Stromal cell of bone marrow (primary cell): Measurements from ENCODE around the gene USP35.
A peak's percentile ranks its signal among the peaks of the same experiment; 100 is the strongest.
"Not testable (repeated sequence)": the region's sequence is repeated elsewhere in the genome, so short reads cannot be mapped to it uniquely, and the experiment has no call there.

ENCODE experiments used
- DNase-seq: peaks from one replicate; pipeline ENCODE4 v3.0.0-alpha.2; 2012; ENCODE audit warnings: low read depth

Gene USP35

GRCh38 chr11:78216021-78216420 is 27.3 kb downstream of the USP35 start:
- no peak for DNase-seq

DNA sequence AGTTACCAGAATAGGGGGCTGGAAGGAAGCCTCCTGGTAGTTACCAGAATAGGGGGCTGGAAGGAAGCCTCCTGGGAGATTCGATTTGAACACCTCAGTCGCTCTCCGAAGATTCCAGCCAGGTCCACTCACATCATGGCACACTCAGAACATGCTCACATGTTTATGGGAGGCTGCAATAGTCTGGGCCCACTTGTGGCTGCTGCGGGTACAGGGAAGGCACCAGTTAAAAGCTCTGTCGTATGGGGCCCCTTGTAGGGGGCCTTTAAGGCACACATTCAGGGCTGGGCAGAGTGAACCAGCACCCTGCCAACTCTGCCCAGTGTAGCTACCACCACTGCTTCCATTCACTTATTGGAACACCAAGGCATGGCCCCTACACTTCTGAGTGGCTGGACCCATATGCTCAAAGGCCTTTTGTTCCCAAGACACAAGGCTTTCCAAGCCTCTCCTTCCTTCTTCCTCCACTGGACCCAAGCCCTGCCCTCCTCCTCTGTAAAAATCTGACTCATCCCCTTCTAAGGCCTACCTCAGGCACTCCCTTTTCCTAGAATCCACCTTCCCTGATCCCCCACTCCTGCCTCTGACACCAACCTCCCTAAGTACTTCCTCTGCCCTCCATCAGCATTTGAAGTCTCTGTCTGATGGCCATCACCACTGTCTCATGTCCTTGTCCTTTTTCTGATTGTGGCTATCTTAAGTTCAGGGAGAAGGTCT is 28.0 kb downstream of the USP35 start:
- DNase-seq, result no peak

- DNase-seq, result no peak
These were observed 29.2 kb downstream of the USP35 start for GRCh38 chr11:78217650-78218541.

DNA sequence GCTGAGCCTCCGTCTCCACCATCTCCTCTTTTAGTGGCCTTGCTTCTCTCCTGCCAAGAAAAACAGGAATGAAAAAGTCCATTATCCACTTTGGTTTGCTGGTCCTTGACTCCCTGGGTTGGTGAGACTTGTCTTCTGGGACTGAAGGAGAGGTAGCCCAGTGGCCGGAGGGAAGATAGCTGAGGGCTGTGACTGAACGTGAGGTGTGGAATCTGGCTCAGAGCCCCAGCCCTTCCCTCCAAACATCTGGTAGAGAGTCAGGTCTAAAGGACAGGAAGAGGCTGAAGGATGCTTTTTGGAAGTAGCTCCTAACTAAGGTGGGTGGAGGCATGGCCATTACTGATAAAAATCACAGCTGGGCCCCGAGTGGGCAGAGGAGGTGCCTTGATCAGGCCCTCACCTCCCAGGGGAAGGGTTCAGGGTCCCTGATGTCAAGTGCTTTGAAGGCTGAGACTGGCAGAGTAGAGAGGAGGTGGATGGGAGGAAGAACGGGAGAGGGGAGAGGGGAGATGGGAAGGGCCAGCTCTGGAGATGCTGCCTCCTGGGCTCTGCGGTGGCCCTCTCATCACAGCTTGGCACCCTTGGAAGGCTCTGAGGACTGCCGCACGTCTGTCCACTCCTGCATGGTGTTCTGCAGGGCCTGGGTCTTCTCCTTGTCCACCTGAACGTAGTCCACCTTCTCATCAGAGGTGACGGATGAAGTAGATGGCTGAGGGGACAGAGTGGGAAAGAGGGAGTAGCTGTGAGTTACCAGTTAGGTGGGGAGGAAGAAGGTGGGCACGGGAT is 30.2 kb downstream of the USP35 start:
- DNase-seq, result no peak

DNA sequence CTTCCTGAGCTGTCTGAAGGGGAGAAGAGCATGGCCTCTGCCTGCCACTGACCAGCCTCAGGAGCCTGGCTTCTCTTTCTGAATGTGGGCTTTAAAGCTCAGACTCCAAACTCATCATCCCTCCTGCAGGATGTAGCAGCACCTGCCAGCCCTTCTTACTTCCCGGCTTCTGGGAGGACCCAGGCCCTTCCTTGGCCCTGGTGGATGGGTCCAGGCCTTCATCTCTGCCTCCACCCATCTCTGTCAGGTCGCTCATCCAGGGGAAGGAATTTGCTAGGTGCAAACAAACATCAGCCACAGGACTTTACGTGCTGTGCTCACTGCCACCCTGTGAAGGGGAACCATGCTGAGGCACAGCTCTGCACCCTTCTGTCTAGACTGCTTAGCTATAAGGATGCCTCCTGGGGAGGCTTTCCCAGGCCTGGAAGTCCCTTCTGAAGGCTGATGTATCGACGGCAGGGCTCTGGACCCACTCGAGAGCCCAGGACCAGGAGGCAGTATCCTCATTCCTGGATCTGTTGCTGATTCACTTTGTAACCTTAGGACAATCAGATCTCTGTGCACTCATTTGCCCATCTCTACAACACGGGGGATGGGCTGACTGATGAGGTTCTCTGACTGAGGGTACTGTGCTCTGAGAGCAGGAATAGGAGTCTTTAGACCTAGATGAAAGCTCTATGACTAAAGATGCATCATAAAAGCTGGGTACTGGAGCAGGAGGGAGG is 30.9 kb downstream of the USP35 start:
- DNase-seq, result no peak

GRCh38 chr11:78220218-78221157 is 31.8 kb downstream of the USP35 start:
- no peak for DNase-seq

DNA sequence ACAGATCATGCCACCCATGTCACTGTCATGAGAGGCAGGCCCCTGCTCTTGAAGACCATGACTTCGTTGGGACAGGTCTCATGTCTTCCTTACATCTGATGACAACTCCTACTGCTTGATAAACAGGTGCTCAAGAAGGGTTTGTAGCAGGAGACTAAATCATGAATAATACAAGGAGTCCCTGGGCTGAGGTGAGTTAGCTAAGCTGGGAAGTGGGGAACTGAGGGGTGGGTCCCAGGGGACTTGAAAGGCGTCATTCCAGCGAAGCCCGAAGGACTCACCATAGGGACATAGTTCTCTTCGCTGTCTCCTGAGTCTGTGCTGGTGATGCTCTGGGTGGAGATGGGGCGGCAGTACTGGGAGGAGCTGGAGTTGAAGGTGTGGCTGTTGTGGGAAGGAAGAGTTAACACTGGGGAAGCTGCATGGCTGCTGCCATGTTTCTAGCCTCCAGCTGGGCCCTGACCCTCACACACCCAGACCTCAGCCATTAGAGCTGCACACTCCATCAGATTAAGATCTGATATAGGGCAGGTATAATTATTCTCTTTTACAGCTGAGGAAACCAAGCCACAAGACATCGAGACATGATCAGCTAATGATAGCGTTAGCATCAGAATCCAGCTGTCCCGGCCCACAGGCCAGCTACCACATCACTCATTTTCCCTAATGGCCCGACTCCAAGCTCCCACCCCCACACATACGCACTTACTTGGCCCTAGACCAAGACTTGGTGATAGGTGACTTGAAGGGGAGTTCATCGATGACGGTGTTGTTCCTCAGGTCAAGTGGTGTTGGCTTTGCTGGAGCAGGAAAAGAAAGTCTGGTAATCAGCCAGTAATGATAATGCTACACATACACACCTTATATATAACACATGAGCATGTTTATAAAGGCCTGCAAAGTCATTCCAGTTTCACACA is 32.9 kb downstream of the USP35 start:
- no peak for DNase-seq

DNA sequence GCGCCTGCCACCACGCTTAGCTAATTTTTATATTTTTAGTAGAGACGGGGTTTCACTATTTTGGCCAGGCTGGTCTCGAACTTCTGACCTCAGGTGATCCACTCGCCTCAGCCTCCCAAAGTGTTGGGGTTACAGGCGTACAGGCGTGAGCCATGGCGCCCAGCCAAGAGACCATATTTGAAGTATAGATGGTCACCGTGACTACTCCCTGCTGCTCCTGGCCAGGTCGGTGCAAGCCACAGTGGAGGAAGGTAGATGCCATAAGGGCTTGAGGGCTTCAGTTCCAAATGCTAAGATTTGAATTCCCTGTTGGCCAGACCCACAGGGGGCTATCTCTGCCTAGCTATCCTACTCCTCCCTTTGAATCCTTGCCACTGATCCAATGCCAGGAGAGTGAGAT is 34.0 kb downstream of the USP35 start:
- DNase-seq, result not testable (repeated sequence)

DNA sequence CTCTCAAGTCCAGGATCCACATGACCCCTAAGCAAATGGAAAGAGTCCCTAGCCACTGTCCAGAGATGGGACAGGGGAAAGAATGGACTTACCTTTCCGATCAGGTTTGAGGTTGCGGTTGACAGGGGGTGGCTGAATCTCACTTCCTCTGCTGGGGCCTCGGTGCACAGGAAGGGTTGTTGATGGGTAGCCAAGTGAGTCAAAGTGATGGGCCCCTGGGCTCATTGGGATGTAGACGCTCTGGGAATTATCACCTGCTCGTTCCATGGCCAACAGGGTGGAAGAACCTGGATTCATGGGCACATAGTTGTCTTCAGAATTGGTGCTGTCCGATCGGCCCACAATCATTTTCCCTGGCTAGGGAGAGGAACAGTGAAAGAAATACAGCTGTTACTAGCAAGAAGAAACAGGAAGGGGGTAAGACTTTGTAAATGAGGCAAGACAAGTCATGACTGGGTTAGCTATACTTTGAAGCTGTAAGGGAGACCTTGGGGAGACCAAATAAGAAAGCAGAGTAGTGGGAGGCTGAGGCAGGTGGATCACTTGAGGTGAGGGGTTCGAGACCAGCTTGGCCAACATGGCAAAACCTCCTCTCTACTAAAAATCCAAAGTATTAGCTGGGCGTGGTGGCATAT is 34.7 kb downstream of the USP35 start:
- no peak for DNase-seq

GRCh38 chr11:78224506-78224905 is 35.8 kb downstream of the USP35 start:
- DNase-seq, result no peak

DNA sequence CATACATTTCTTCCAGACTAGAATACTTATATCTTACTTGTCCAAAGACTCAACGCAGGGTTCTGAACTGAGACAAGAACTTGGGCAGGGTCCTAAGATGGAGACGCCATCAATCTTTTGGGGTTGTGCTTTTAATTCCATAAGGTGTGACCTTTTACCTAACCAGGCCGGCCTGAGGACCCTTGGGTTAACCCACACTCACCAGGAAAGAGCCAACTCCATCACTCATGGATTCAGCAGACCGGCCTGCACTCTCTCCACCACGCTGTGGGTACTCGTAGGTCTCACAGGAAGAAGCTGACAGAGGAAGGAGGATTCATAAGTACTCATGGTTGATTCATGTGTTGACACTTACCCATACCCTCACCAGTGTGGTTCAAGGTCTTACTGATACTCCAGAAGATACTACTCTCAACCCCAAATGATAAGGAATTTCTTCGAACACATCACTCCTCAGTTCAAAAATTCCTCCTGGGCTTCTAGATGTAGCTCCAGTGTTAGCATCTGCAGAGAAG is 36.2 kb downstream of the USP35 start:
- no peak for DNase-seq

DNA sequence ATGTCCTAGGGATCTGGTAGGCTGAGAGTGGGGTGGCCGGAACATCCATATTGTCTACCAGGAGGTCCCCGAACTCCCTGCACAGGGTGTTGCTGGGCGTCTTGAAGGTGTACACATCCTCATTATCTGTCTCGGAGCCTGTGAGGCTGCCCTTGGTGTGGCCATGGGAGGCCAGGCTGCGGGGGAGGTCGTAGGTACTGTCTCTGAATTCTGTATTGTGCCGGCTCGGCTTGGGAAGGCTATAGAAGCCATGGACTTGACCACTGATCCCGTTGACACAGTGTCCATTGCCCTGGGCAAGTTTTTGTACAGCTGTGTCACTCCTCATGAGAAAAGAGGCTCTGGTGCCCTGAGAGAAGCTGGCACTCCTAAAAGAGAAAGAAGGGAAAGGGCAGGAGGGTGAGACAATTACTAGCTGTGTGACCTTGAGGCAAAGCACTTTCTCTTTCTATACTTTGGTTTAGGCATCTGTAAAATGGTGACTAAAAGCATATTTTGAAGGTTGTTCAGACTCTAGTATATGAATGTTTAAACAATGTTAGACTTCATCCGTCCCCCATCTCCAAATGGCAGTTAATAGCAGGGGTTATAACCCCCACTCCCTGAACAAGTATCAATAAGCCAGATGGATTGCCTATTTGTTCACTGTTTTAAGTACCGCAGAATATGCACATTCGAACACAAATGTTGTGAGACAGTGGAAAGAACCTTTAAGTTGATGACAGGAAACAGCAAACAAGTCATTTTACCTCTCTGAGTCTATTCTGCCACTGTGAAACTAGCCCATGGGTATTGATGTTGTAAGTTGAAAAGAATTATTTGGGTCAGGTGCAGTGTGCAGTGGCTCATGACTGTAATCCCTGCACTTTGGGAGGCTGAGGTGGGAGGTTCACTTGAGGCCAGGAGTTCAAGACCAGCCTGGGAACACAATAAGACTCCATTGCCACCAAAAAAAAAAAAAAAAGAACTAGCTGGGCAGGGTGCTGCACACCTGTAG is 38.3 kb downstream of the USP35 start:
- no peak for DNase-seq

DNA sequence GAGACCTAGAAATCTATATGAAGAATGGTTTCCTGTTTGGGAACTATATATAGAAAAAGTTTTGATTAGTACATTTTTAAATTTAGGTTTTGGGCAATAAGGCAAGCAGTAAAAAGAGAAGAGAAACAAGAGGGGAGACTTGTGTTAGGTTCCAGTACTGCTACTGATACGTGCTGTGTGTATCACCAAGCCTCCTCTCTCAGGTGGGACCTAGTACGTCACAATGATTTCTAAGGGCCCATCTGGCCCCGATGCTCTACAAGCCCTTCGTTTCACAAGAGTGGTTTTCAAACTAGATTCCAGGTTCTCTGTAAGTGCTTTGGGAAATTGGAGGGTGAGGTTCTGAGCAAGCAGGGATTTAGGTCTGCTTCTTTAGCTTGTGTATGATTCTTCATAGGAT is 39.2 kb downstream of the USP35 start:
- DNase-seq, result no peak

- peak; percentile 23 for DNase-seq
These were observed 39.7 kb downstream of the USP35 start for GRCh38 chr11:78228467-78228866.

- DNase-seq, result no peak
These were observed 40.4 kb downstream of the USP35 start for GRCh38 chr11:78229106-78229505.

GRCh38 chr11:78230161-78230877 is 41.6 kb downstream of the USP35 start:
- DNase-seq, result no peak

- DNase-seq, result peak; percentile 50
These were observed 43.3 kb downstream of the USP35 start for GRCh38 chr11:78231962-78232501.
